Tongue (tissue), 2 donors: ENCODE data around the gene MPZL1. TPM values are rescaled to one million over a fixed set of nuclear protein-coding genes. Genes with fewer than 3 reads are reported as not detected.

Experiments
- DNase-seq: peaks from one replicate; pipeline ENCODE4 v3.0.0-alpha.2; 2015
- total RNA-seq: library from RNA; depleted of rRNA; stranded (reverse); fragments of >200 nt; gene quantifications from one replicate; pipeline ENCODE4 v1.2.3, GENCODE V29; 2014

Gene MPZL1
- total RNA-seq, 1 donor from 2014 or later: 99.8 TPM

DNA sequence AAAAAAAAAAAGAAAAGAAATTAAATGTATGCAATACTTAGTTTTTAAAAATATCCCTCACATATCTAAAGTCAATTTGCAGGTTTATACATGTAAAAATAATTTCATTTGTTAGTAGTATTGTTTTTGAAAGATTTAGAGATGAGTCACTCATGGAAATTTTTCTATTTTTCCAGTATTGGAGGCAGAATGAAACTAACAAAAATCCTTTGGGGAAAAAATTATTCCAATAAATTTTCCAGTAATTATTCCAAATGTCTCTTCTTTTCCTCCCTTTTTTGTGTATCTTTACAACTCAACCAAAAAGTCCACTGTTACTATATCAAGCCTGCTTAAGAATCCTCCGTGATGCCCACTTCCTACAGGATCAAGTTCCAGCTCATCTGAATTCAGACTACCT is 29.9 kb downstream of the MPZL1 start:
- DNase-seq: no peak

- no peak for DNase-seq
Observed at GRCh38 chr1:167752219-167752985, 30.6 kb downstream of the MPZL1 start.

- no peak for DNase-seq
Observed at GRCh38 chr1:167755654-167756053, 33.9 kb downstream of the MPZL1 start.

DNA sequence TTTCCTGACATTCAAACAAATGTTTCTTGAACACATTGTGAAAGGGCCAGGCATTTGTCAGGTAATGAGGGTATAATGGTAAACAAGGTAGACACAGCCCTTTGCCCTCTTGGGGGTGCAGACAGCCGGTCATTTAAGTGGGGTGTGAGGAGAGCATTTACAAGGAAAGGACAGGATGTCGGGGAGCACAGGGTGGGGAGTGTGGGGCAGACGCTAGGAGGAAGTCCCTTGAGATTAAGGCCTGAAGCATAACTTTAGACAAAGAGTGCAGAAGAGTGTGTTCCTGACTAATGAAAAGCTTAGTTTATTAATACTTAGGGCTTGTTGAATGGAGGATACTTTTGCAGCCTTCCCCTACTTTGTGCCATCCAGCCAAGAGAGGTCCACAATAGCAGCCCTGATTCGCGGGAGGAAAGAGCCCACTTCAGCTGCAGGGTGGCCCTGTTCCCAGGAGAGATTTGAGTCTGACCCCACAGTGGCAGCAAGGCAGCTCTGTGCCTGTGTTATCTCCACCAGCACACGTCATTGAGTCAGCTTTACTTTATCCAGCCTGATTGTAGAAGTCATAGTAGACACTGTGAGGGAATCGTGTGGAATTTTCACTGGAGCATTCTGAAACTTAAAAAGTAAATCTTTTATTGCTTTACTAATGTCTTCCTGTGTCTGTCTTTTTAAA is 35.1 kb downstream of the MPZL1 start:
- no peak for DNase-seq

GRCh38 chr1:167757433-167758309 is 35.9 kb downstream of the MPZL1 start:
- no peak for DNase-seq

DNA sequence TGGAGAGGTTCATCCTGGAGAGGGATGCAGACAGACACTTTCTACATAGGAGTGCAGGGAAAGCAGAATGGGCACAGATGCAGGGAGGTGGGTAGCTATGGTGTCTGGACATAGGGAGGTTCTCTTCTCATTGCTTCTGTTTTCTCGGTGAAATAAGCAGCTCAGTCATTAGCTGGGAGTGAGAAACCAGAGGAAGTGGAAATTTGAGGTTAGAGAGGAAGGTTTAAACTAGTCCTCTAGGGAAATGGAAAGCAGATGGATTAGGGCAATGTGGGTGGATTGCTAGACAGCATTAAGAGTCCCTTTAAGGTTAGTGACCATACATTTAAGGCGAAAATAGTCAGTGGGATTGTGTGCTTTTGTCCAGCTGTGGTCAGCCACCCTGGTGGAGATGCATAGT is 39.6 kb downstream of the MPZL1 start:
- no peak for DNase-seq

DNA sequence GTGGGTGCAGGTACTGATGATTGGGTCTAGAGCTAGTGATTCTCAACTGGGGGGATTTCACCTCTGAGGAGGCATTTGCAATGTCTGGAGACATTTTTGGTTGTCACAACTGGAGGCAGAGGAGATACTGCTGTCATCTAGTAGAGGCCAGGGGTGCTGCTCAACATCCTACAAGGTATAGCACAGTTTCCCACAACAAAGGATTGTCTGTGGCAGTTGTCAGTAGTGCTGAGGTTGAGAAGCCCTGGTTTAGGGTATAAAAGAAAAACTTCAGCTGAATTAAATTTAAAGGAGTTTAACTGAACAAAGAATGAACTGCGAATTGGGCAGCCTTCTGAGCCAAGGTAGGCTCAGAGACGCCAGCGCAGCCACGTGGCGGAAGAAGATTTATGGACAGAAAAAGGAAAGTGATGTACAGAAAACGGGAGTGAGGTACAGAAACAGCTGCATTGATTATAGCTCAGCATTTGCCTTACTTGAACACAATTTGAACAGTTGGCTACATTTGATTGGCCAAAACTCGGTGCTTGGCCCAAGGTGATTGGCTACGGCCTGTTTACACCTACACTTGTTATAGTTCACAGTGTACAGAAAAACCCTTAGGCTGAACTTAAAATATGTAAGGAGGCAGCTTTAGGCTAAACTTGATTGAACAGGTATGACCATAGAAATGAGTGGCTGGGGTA is 40.4 kb downstream of the MPZL1 start:
- no peak for DNase-seq

GRCh38 chr1:167763525-167764220 is 41.9 kb downstream of the MPZL1 start:
- no peak for DNase-seq

DNA sequence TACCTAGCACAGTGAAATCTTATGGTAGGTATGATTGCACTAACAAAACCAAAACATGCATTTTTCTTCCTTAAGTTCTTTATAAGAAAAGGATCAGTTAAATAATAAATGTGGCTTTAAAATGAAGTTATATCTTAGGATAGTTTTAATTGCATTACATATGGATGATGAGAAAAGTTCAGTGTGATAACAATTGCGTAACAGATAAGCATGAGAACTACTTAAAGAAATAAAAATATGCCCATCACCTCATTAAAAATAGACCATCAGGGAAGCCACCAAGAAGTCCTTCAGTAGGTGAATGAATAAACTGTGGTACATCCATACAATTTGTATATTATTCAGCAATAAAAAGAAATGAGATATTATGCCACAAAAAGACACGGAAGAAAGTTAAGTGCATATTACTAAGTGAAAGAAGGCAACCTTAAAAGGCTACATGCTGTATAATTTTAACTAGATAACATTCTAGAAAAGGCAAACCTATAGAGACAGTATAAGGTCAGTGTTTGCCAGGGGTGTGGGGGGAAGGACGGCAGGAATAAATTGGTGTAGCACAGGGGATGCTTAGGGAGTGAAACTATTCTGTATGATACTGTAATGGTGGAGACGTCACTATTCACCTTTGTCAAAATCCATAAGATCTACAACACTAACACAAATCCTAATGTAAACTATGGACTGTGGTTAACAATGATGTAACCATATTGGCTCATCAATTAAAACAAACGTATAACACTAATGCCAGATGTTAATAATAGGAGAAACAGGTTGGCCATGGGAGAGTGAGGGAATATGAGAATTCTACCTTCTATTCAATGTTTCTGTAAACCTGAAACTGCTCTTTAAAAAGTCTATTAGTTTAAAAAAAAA is 42.9 kb downstream of the MPZL1 start:
- no peak for DNase-seq

- DNase-seq: no peak
Observed at GRCh38 chr1:167765496-167765895, 43.7 kb downstream of the MPZL1 start.

- no peak for DNase-seq
Observed at GRCh38 chr1:167766538-167766937, 44.8 kb downstream of the MPZL1 start.

- no peak for DNase-seq
Observed at GRCh38 chr1:167767761-167768160, 46.0 kb downstream of the MPZL1 start.

DNA sequence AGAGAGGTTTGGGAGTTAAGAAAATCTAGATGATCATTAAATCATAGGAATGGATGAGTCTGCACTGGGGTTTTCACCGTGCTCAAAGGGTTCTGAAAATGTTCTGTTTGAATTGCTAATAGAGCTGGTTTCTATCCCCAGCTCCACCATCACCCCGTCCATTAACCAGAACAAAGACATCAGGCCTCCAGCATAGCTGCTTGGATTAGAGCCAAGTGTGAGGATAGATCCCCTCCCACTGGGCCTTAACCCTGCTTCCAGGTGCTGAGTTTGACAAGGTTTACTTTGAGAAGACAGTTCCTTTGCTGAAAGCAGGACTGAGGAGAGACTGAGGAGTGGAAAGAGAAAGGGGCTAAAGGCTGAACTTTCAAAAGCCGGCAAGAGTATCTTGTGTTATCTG is 48.3 kb downstream of the MPZL1 start:
- DNase-seq: no peak

- no peak for DNase-seq
Observed at GRCh38 chr1:167772436-167772835, 50.7 kb downstream of the MPZL1 start.

- no peak for DNase-seq
Observed at GRCh38 chr1:167773516-167773915, 51.7 kb downstream of the MPZL1 start.

DNA sequence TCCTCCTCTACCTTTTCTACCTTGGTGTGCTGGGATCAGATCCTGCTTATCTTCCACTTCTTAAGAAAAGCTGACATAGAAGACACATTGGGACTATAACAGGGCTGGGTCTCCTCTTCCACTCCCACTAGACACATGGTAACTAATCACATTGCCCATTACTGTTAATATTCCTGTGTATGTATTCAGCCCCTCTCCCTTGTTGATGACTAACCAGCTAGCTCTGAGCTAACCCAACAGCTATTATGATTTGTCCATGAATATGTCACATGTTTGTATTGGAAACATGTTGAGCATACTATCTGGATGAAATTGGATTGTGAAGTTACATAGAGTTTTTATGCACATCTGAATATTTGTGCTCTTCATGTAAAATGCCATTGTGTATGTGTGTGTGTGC is 52.9 kb downstream of the MPZL1 start:
- DNase-seq: no peak

GRCh38 chr1:167775178-167775577 is 53.4 kb downstream of the MPZL1 start:
- no peak for DNase-seq

- no peak for DNase-seq
Observed at GRCh38 chr1:167776151-167776550, 54.4 kb downstream of the MPZL1 start.

- DNase-seq: no peak
Observed at GRCh38 chr1:167776616-167777268, 55.0 kb downstream of the MPZL1 start.

- no peak for DNase-seq
Observed at GRCh38 chr1:167777269-167777650, 55.5 kb downstream of the MPZL1 start.
